ENCODE measurements around the gene COL4A2.

DNA sequence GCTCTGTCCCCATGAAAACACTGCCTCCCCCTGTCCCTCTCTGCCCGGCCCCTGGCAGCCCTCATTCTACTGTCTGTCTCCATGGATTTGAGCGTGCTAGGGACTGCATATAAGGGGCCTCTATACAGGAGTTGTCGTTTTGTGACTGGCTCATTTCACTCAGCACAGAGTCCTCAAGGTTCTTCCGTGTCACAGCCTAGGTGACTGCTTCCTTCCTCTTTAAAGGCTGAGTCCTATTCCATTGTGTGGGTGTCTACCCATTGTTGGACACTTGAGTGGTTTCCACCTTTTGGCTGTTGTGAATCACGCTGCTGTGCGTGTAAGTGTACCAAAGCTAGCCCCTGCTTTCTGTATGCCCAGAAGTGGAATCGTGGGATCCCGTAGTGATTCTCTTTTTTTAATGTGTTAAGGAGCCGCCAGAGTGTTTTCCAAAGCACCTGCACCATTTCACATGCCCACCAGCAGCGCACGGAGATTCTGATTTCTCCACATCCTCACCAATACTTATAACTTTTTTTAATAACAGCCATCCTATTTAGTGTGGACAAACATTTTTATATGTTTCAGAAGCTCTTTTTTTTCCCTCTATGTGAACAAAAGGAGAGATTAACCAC lies 116.7 kb downstream of the COL4A2 start:
- TF ChIP-seq, protein P1, sequence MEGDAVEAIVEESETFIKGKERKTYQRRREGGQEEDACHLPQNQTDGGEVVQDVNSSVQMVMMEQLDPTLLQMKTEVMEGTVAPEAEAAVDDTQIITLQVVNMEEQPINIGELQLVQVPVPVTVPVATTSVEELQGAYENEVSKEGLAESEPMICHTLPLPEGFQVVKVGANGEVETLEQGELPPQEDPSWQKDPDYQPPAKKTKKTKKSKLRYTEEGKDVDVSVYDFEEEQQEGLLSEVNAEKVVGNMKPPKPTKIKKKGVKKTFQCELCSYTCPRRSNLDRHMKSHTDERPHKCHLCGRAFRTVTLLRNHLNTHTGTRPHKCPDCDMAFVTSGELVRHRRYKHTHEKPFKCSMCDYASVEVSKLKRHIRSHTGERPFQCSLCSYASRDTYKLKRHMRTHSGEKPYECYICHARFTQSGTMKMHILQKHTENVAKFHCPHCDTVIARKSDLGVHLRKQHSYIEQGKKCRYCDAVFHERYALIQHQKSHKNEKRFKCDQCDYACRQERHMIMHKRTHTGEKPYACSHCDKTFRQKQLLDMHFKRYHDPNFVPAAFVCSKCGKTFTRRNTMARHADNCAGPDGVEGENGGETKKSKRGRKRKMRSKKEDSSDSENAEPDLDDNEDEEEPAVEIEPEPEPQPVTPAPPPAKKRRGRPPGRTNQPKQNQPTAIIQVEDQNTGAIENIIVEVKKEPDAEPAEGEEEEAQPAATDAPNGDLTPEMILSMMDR (IDR thresholded peaks at IDR 0.05), result no peak
- TF ChIP-seq POLR2A (IDR thresholded peaks at IDR 0.05), result no peak
- TF ChIP-seq EP300 (IDR thresholded peaks at IDR 0.05), result no peak

Data from ovary (tissue), 3 donors.